OCI-LY7 (cell line): Measurements from ENCODE around the gene THAP7. TPM values are rescaled to one million over a fixed set of nuclear protein-coding genes. Genes with fewer than 3 reads are reported as not detected.

Source experiments
- BruUV-seq: library from RNA; stranded (reverse); fragments of 400-500 nt; replicated peaks from 2 replicates; lab custom pipeline; 2021; lab: Mats Ljungman, UMichigan
- CTCF ChIA-PET: fragments of 300-600 bp; sonication (Branson Sonifier 250); formaldehyde crosslinking; loops from one replicate; lab custom pipeline; 2022; ENCODE audit warnings: antibody characterized with exemption; ENCODE audit not compliant: unreplicated experiment; lab: Charles Lee
- POLR2A ChIA-PET: fragments of 300-600 bp; sonication (Branson Sonifier 250); formaldehyde crosslinking; loops from one replicate; lab custom pipeline; 2022; ENCODE audit warnings: antibody characterized with exemption; lab: Charles Lee
- DNase-seq: peaks from one replicate; pipeline ENCODE4 v3.0.0-alpha.2; 2015; ENCODE audit warnings: low spot score
- H2AFZ ChIP-seq: fragments of 200-600 bp; sonication (generic), shearing (Covaris generic); 2 replicates; pipeline ENCODE4 v1.6.1; 2014; ENCODE audit warnings: mild to moderate bottlenecking, antibody characterized with exemption, low read length, moderate library complexity
- H3K27ac ChIP-seq: fragments of 200-600 bp; sonication (generic); 2 replicates; pipeline ENCODE4 v1.5.1; 2014; ENCODE audit warnings: mixed run types, low read depth, mild to moderate bottlenecking, moderate library complexity, low read length, inconsistent platforms; ENCODE audit not compliant: poor library complexity, severe bottlenecking
- H3K36me3 ChIP-seq: fragments of 200-600 bp; sonication (generic); 2 replicates; pipeline ENCODE4 v1.6.1; 2014; ENCODE audit warnings: mild to moderate bottlenecking, antibody characterized with exemption, low read length, moderate library complexity, mixed read lengths; ENCODE audit not compliant: insufficient read depth
- H3K4me1 ChIP-seq: fragments of 200-600 bp; sonication (generic); 2 replicates; pipeline ENCODE4 v1.5.1; 2014; ENCODE audit warnings: mild to moderate bottlenecking, low read length; ENCODE audit not compliant: insufficient read depth, poor library complexity, severe bottlenecking
- H3K4me2 ChIP-seq: fragments of 200-600 bp; sonication (generic); 2 replicates; pipeline ENCODE4 v1.6.1; 2014; ENCODE audit warnings: mild to moderate bottlenecking, low read length
- H3K4me3 ChIP-seq: fragments of 200-600 bp; sonication (generic); 2 replicates; pipeline ENCODE4 v1.5.1; 2014; ENCODE audit warnings: mild to moderate bottlenecking, low read depth, low read length; ENCODE audit not compliant: poor library complexity, severe bottlenecking
- H3K79me2 ChIP-seq: fragments of 200-600 bp; sonication (generic); 2 replicates; pipeline ENCODE4 v1.6.1; 2016; ENCODE audit warnings: low read depth, mild to moderate bottlenecking, low read length, moderate library complexity, mixed read lengths; ENCODE audit not compliant: insufficient read depth
- H3K9me2 ChIP-seq: fragments of 200-600 bp; sonication (generic); 2 replicates; pipeline ENCODE4 v1.6.1; 2016; ENCODE audit warnings: mild to moderate bottlenecking, low read length, mixed read lengths; ENCODE audit not compliant: insufficient read depth
- H3K9me3 ChIP-seq: fragments of 200-600 bp; sonication (generic); 2 replicates; pipeline ENCODE4 v1.6.1; 2014; ENCODE audit warnings: mild to moderate bottlenecking, mixed run types, low read length, mixed read lengths
- H4K20me1 ChIP-seq: fragments of 200-600 bp; sonication (generic); 2 replicates; pipeline ENCODE4 v1.6.1; 2014; ENCODE audit warnings: mild to moderate bottlenecking, antibody characterized with exemption, low read length, moderate library complexity, mixed read lengths; ENCODE audit not compliant: insufficient read depth
- CTCF ChIP-seq: fragments of 200-600 bp; sonication (generic); conservative IDR thresholded peaks from 2 replicates; pipeline ENCODE4 v1.5.1; 2014; ENCODE audit warnings: mild to moderate bottlenecking, antibody characterized with exemption, low read length, moderate library complexity, mixed read lengths
- EZH2phosphoT487 ChIP-seq: fragments of 200-600 bp; sonication (generic); IDR thresholded peaks from 2 replicates; pipeline ENCODE4 v1.6.1; 2018; ENCODE audit warnings: low read depth, borderline replicate concordance, mild to moderate bottlenecking, mixed run types, antibody characterized with exemption, low read length, moderate library complexity, mixed read lengths
- intact Hi-C: fragments of 100-400 bp; cut with micrococcal nuclease; formaldehyde crosslinking; loops from one replicate; pipeline ENCODE4 v1.10.0; 2022; ENCODE audit not compliant: unreplicated experiment
- total RNA-seq, 2 experiments: library from RNA; depleted of rRNA in 1 of 2; stranded (reverse); fragments of >200 nt in 1 of 2; shearing (Covaris generic) in 1 of 2; gene quantifications; 2 replicates each; pipeline ENCODE4 v1.2.3, GENCODE V29; 2014 to 2022

THAP7 gene
- total RNA-seq, 2 experiments from 2014 or later: 36.3 to 73.0 TPM

GRCh38 chr22:20951932-20952380, 50.0 kb downstream of the THAP7 start:
- BruUV-seq: no TSS peak
- H2AFZ ChIP-seq: no peak overlapping the region
- CTCF ChIA-PET: no interaction called here
- H3K9me3 ChIP-seq: no peaks in the 10 kb centered on the region
- no peak for DNase-seq
- H3K79me2 ChIP-seq: peaks cover 33% of the 10 kb centered on the region
- H3K27ac ChIP-seq: no peak overlapping the region
- POLR2A ChIA-PET: no interaction called here
- H3K36me3 ChIP-seq: peaks cover 72% of the 10 kb centered on the region
- no peak for TF ChIP-seq EZH2phosphoT487
- no peak for TF ChIP-seq CTCF
- H3K4me3 ChIP-seq: no peak overlapping the region
- peaks cover 8% of the 10 kb centered on the region; the same call in 1 of the 2 replicates for H4K20me1 ChIP-seq
- no peaks in the 10 kb centered on the region for H3K4me1 ChIP-seq
- H3K9me2 ChIP-seq: no peaks in the 10 kb centered on the region
- intact Hi-C loops: no loop called here
- no peak overlapping the region for H3K4me2 ChIP-seq

GRCh38 chr22:20951151-20951931, 50.6 kb downstream of the THAP7 start:
- TF ChIP-seq EZH2phosphoT487 (no peak), CTCF (no peak)
- no peaks in the 10 kb centered on the region for H3K9me3 ChIP-seq
- peaks cover 39% of the 10 kb centered on the region for H3K79me2 ChIP-seq
- H3K27ac ChIP-seq: no peak overlapping the region
- no TSS peak for BruUV-seq
- intact Hi-C loops: no loop called here
- H3K4me2 ChIP-seq: no peak overlapping the region
- H3K4me3 ChIP-seq: no peak overlapping the region
- H2AFZ ChIP-seq: no peak overlapping the region
- POLR2A ChIA-PET: no interaction called here
- no peaks in the 10 kb centered on the region for H3K9me2 ChIP-seq
- DNase-seq: no peak
- H3K4me1 ChIP-seq: no peaks in the 10 kb centered on the region
- CTCF ChIA-PET: no interaction called here
- peaks cover 9% of the 10 kb centered on the region; the same call in 1 of the 2 replicates for H4K20me1 ChIP-seq
- peaks cover 79% of the 10 kb centered on the region for H3K36me3 ChIP-seq

- H3K36me3 ChIP-seq: peaks cover 90% of the 10 kb centered on the region
- H3K4me1 ChIP-seq: no peaks in the 10 kb centered on the region
- H3K9me2 ChIP-seq: no peaks in the 10 kb centered on the region
- ChIA-PET CTCF (no interaction called here), POLR2A (interaction anchor here (0.5 kb wide), 1 partner anchor 32 kb away, joined by 3 read pairs; no protein-coding TSS in a partner anchor)
- H3K4me3 ChIP-seq: no peak overlapping the region
- BruUV-seq: no TSS peak
- H3K27ac ChIP-seq: no peak overlapping the region
- intact Hi-C loops: no loop called here
- H2AFZ ChIP-seq: no peak overlapping the region
- no peak for DNase-seq
- no peak for TF ChIP-seq EZH2phosphoT487
- no peak for TF ChIP-seq CTCF
- H4K20me1 ChIP-seq: peaks cover 19% of the 10 kb centered on the region; the same call in 1 of the 2 replicates
- no peaks in the 10 kb centered on the region for H3K9me3 ChIP-seq
- H3K79me2 ChIP-seq: peaks cover 55% of the 10 kb centered on the region
- H3K4me2 ChIP-seq: no peak overlapping the region
Observed at GRCh38 chr22:20949698-20950183, 52.2 kb downstream of the THAP7 start.
